Pancreas (tissue), 10 donors: ENCODE results near the gene TJP3. TPM values are rescaled to one million over a fixed set of nuclear protein-coding genes. Genes with fewer than 3 reads are reported as not detected.

Experiments used
- ATAC-seq, 4 donors: fragments of 200-7000 bp; cut with Tn5 transposase; one replicate each; pipeline versions ENCODE4 v1.8.0 to v1.9.1; 2020; ENCODE audit warnings: mild to moderate bottlenecking in 4 of 4, moderate library complexity in 4 of 4
- DNase-seq, 6 donors: peaks; one replicate each; pipeline ENCODE4 v3.0.0-alpha.2; 2020
- FAIRE-seq: peaks from 2 replicates; lab custom pipeline; 2012; peaks lifted over from hg19 to GRCh38; lab: Jason Lieb, UNC
- H3K27ac ChIP-seq, 4 donors: fragments of 200-600 bp; sonication (generic); 1 replicate in 3 of 4; 2 replicates in 1 of 4; pipeline versions ENCODE4 v1.5.0 to v1.8.0; 2020
- H3K27me3 ChIP-seq, 4 donors: fragments of 200-600 bp; one replicate each; pipeline ENCODE4 v1.8.0; 2021
- H3K36me3 ChIP-seq, 3 donors: fragments of 200-600 bp; sonication (generic) in 1 of 3; one replicate each; pipeline versions ENCODE4 v1.5.0 to v1.8.0; 2020 to 2021
- H3K4me1 ChIP-seq, 3 donors: fragments of 200-600 bp; one replicate each; pipeline ENCODE4 v1.8.0; 2021
- H3K4me3 ChIP-seq, 4 donors: fragments of 200-600 bp; sonication (generic) in 2 of 4; one replicate each; pipeline versions ENCODE4 v1.5.0 to v1.8.0; 2020 to 2021
- H3K9me3 ChIP-seq, 4 donors: fragments of 200-600 bp; one replicate each; pipeline ENCODE4 v1.8.0; 2021
- CTCF ChIP-seq, 4 donors: fragments of 200-600 bp; sonication (generic) in 3 of 4; IDR thresholded peaks; one replicate each; pipeline versions ENCODE4 v1.5.0 to v1.8.0; 2021; ENCODE audit warnings: antibody characterized with exemption in 4 of 4
- WGBS, 2 donors: extraction: QIAGEN DNeasy Blood & Tissue Kit; methylation state at CpG; one replicate each; pipeline ENCODE4 v1.1.7; 2013; 5-methylcytosine and 5-hydroxymethylcytosine counted together
- intact Hi-C, 3 donors: fragments of 100-400 bp; cut with DNase I; formaldehyde crosslinking; loops; one replicate each; pipeline versions ENCODE4 v1.11.1 to v1.14.2; 2022
- polyA plus RNA-seq, 2 donors: library from polyadenylated mRNA; stranded (reverse); fragments of 200-250 nt; gene quantifications; one replicate each; pipeline ENCODE4 v1.2.3, GENCODE V29; 2013
- total RNA-seq, 6 donors: library from RNA; stranded (reverse); fragmentation: NEBNext Ultra II Directional in 4 of 6; extraction: Animal tissue kit (Norgen Biotek cat#: 25700) in 4 of 6; gene quantifications; one replicate each; pipeline versions ENCODE4 v1.2.1 to v1.2.4, GENCODE V29; 2021 to 2023
- donor health status: healthy with polysubstance abuse.
- donor health status: DM: no; HTN: no; CAD: no; lungs with moderate emphysema.
- donor health status: DM: no; HTN: no; CAD: no.
- donor health status: control.
- donor health status: control.
- donor health status: Bipolar disorder and iron deficiency.
- donor health status: DM: yes; HTN: yes; CAD: no.
- donor health status: DM: no; HTN: no; CAD: no.
- donor health status: DM: no; HTN: no; CAD: no.
- donor health status: DM: yes; HTN: yes; CAD: no.

TJP3 gene
- total and polyA plus RNA-seq, 8 donors: 9.2 to 36.0 (median 15.8) TPM

- H3K4me1 ChIP-seq: peaks cover 0 to 10% (median 4%) of the 10 kb centered on the region in 3 donors
- intact Hi-C loops: no loop called here
- WGBS, 2 donors: 89 to 90% methylated on average over 5 of the region's 5 CpGs
- peak overlapping the region in 1 of 4 donors; percentile 4 for H3K27ac ChIP-seq
- ATAC-seq (no peak), FAIRE-seq (no peak), DNase-seq (no peak)
- TF ChIP-seq CTCF (IDR thresholded peaks at IDR 0.05): no peak
- H3K36me3 ChIP-seq: no peaks in the 10 kb centered on the region
- H3K27me3 ChIP-seq: no peaks in the 10 kb centered on the region
- peak overlapping the region in 1 of 4 donors; percentile 62 for H3K4me3 ChIP-seq
- no peaks in the 10 kb centered on the region for H3K9me3 ChIP-seq
Observed at GRCh38 chr19:3723110-3723488, 14.9 kb downstream of the TJP3 start.

- H3K27me3 ChIP-seq: no peaks in the 10 kb centered on the region
- intact Hi-C loops: no loop called here
- no peaks in the 10 kb centered on the region for H3K9me3 ChIP-seq
- WGBS, 2 donors: 76 to 83% methylated on average over 5 to 8 of the region's 8 CpGs
- peaks cover 0 to 10% (median 4%) of the 10 kb centered on the region in 3 donors for H3K4me1 ChIP-seq
- DNase-seq: no peak
- H3K4me3 ChIP-seq: no peak overlapping the region
- no peak overlapping the region for H3K27ac ChIP-seq
- TF ChIP-seq CTCF (IDR thresholded peaks at IDR 0.05): no peak
- FAIRE-seq: no peak
- ATAC-seq: no peak
- H3K36me3 ChIP-seq: no peaks in the 10 kb centered on the region
Observed at GRCh38 chr19:3723883-3724282, 15.7 kb downstream of the TJP3 start.

GRCh38 chr19:3725121-3725520 lies 16.9 kb downstream of the TJP3 start:
- 67 to 72% methylated on average over 3 of the region's 3 CpGs for WGBS, 2 donors
- H3K27me3 ChIP-seq: no peaks in the 10 kb centered on the region
- no peaks in the 10 kb centered on the region for H3K9me3 ChIP-seq
- ATAC-seq (no peak), DNase-seq (no peak), FAIRE-seq (no peak)
- no peak overlapping the region for H3K27ac ChIP-seq
- no peak overlapping the region for H3K4me3 ChIP-seq
- intact Hi-C loops: no loop called here
- H3K36me3 ChIP-seq: no peaks in the 10 kb centered on the region
- H3K4me1 ChIP-seq: peaks cover 0 to 10% (median 4%) of the 10 kb centered on the region in 3 donors
- TF ChIP-seq CTCF (IDR thresholded peaks at IDR 0.05): no peak

GRCh38 chr19:3725640-3726310 lies 17.6 kb downstream of the TJP3 start:
- H3K9me3 ChIP-seq: no peaks in the 10 kb centered on the region
- DNase-seq (peak; percentile 80 to 95 (median 92)), FAIRE-seq (no peak), ATAC-seq (peak; percentile 71 to 84 (median 82))
- 15 to 23% methylated on average over 13 to 14 of the region's 14 CpGs for WGBS, 2 donors
- no peak for TF ChIP-seq CTCF (IDR thresholded peaks at IDR 0.05)
- no peak overlapping the region for H3K4me3 ChIP-seq
- no peaks in the 10 kb centered on the region for H3K36me3 ChIP-seq
- H3K27me3 ChIP-seq: no peaks in the 10 kb centered on the region
- intact Hi-C loops: no loop called here
- peak overlapping the region in 2 of 4 donors; percentile 37 to 44 for H3K27ac ChIP-seq
- H3K4me1 ChIP-seq: peaks cover 0 to 8% (median 4%) of the 10 kb centered on the region in 3 donors

GRCh38 chr19:3730457-3730958 lies 22.3 kb downstream of the TJP3 start:
- Histone ChIP-seq H3K4me3 (no peak overlapping the region), H3K27me3 (no peaks in the 10 kb centered on the region), H3K36me3 (peaks cover 0 to 6% (median 0%) of the 10 kb centered on the region in 3 donors), H3K9me3 (no peaks in the 10 kb centered on the region), H3K27ac (no peak overlapping the region), H3K4me1 (peaks cover 0 to 4% (median 3%) of the 10 kb centered on the region in 3 donors)
- WGBS, 2 donors: 96 to 98% methylated on average over 23 to 32 of the region's 32 CpGs
- ATAC-seq (no peak), DNase-seq (no peak), FAIRE-seq (no peak)
- no peak for TF ChIP-seq CTCF (IDR thresholded peaks at IDR 0.05)
- intact Hi-C loops: no loop called here
